Activated B cell treated with CpG ODN at 0.5 μM for 24 hours (primary cell): ENCODE measurements around the gene SLIT3. TPM values are rescaled to one million over a fixed set of nuclear protein-coding genes. Genes with fewer than 3 reads are reported as not detected.

Experiments
- ATAC-seq: fragments of 200-7000 bp; cut with Tn5 transposase; one replicate; pipeline ENCODE4 v1.10.0; 2021; ENCODE audit warnings: low read depth, mild to moderate bottlenecking, moderate library complexity
- CTCF ChIA-PET: fragments of 350-600 bp; sonication (Branson Sonifier 250); formaldehyde crosslinking; loops from one replicate; lab custom pipeline; 2021; ENCODE audit warnings: antibody characterized with exemption; lab: Charles Lee
- POLR2A ChIA-PET: fragments of 350-600 bp; sonication (Branson Sonifier 250); formaldehyde crosslinking; loops from one replicate; lab custom pipeline; 2021; ENCODE audit warnings: antibody characterized with exemption; lab: Charles Lee
- DNase-seq: peaks from one replicate; pipeline ENCODE4 v3.0.0; 2022
- H3K27ac Mint-ChIP-seq: one replicate; pipeline ENCODE4 v1.8.0; 2020; ENCODE audit warnings: mixed read lengths
- H3K27me3 Mint-ChIP-seq: one replicate; pipeline ENCODE4 v1.8.0; 2021; ENCODE audit warnings: mixed read lengths
- H3K36me3 Mint-ChIP-seq: one replicate; pipeline ENCODE4 v1.8.0; 2021; ENCODE audit warnings: low read depth, mixed read lengths
- H3K4me1 Mint-ChIP-seq: one replicate; pipeline ENCODE4 v1.8.0; 2021; ENCODE audit warnings: mixed read lengths
- H3K4me3 Mint-ChIP-seq: one replicate; pipeline ENCODE4 v1.8.0; 2020; ENCODE audit warnings: mild to moderate bottlenecking, mixed read lengths
- H3K9me3 Mint-ChIP-seq: one replicate; pipeline ENCODE4 v1.8.0; 2020; ENCODE audit warnings: mixed read lengths
- CTCF ChIP-seq: fragments of 200-600 bp; IDR thresholded peaks from one replicate; pipeline ENCODE4 v1.8.0; 2022; ENCODE audit warnings: antibody characterized with exemption, mild to moderate bottlenecking
- intact Hi-C: fragments of 100-400 bp; cut with micrococcal nuclease; formaldehyde crosslinking; loops from one replicate; pipeline ENCODE4 v1.15.1; 2024
- total RNA-seq: library from RNA; stranded (reverse); gene quantifications from 2 replicates; pipeline ENCODE4 v1.2.3, GENCODE V29; 2022

SLIT3 gene
- total RNA-seq, 1 donor from 2014 or later, result not detected

DNA sequence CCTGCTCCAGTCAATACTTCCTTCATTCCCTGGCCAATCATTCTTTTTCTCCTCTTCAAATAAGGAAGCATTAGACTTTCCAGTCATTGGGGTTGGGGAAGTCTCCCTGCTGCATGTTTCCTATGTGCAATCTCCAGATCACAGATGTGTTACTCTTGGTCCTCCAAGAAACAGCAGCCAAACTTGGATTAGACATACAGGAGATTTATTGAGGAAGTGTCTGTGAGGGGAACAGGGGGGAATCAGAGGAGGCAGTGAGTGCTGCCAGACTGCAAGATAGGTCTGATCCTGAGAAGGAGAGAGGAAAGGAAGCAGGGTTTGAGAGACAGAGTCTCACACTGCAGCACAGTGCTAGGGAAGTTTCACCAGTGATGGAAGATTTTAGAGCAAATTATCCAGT lies 40.6 kb upstream of the SLIT3 start:
- intact Hi-C loops, result no loop called here
- H3K27ac Mint-ChIP-seq, result no peak overlapping the region
- no peak overlapping the region for H3K4me3 Mint-ChIP-seq
- no peaks in the 10 kb centered on the region for H3K4me1 Mint-ChIP-seq
- ATAC-seq (no peak), DNase-seq (no peak)
- POLR2A ChIA-PET, result no interaction called here
- H3K36me3 Mint-ChIP-seq, result no peaks in the 10 kb centered on the region
- H3K9me3 Mint-ChIP-seq, result no peaks in the 10 kb centered on the region
- CTCF ChIA-PET, result no interaction called here
- H3K27me3 Mint-ChIP-seq, result no peaks in the 10 kb centered on the region
- TF ChIP-seq CTCF, result no peak

GRCh38 chr5:169339869-169340268 lies 38.9 kb upstream of the SLIT3 start:
- no peaks in the 10 kb centered on the region for H3K27me3 Mint-ChIP-seq
- ChIA-PET POLR2A (no interaction called here), CTCF (no interaction called here)
- no peaks in the 10 kb centered on the region for H3K36me3 Mint-ChIP-seq
- intact Hi-C loops, result no loop called here
- H3K4me1 Mint-ChIP-seq, result no peaks in the 10 kb centered on the region
- ATAC-seq, result no peak
- H3K4me3 Mint-ChIP-seq, result no peak overlapping the region
- TF ChIP-seq CTCF, result no peak
- no peak for DNase-seq
- no peaks in the 10 kb centered on the region for H3K9me3 Mint-ChIP-seq
- H3K27ac Mint-ChIP-seq, result no peak overlapping the region

DNA sequence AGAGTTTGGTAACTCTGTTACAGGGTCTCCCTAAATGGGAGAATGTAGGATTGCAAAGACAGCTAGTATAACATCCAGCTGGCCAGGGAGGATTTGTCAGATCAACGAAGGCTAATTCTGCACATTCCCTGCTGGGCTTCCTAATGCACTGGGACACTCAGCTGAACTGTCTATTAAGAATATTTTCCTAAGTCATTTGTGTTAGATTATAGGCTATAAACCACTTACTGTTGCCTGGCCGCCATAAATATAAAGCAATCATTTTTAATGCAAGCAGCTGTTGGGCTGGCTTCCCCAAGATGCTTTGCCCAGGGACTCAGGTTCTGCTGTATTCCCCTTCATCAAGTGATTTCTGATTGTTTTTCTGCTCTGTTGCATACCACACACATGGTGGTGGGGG lies 35.3 kb upstream of the SLIT3 start:
- TF ChIP-seq CTCF, result no peak
- H3K27me3 Mint-ChIP-seq, result no peaks in the 10 kb centered on the region
- ATAC-seq, result no peak
- H3K27ac Mint-ChIP-seq, result no peak overlapping the region
- H3K9me3 Mint-ChIP-seq, result no peaks in the 10 kb centered on the region
- no peak for DNase-seq
- no peaks in the 10 kb centered on the region for H3K4me1 Mint-ChIP-seq
- POLR2A ChIA-PET, result no interaction called here
- intact Hi-C loops, result no loop called here
- no peaks in the 10 kb centered on the region for H3K36me3 Mint-ChIP-seq
- CTCF ChIA-PET, result no interaction called here
- H3K4me3 Mint-ChIP-seq, result no peak overlapping the region

DNA sequence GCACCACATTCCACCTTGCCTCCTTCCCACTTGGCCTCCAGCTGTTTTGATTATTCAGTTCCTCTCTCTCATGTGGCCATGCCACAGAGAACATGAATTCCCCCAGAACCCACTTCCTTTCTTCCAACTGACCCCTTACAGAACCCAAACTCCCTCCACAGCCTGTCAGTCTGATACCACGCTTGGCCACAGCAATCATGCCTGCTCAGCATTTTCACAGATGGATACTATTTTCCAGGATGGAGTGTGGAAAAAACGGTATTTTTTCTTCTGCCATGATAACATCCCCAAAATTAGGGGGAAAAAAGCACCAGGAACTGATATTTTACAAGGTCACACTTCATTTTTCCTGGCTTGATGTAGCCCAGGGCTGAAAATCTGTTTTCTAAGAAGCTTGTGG lies 34.9 kb upstream of the SLIT3 start:
- intact Hi-C loops, result no loop called here
- no peak overlapping the region for H3K27ac Mint-ChIP-seq
- ChIA-PET CTCF (no interaction called here), POLR2A (no interaction called here)
- no peaks in the 10 kb centered on the region for H3K4me1 Mint-ChIP-seq
- H3K27me3 Mint-ChIP-seq, result no peaks in the 10 kb centered on the region
- DNase-seq, result no peak
- TF ChIP-seq CTCF, result no peak
- ATAC-seq, result no peak
- H3K36me3 Mint-ChIP-seq, result no peaks in the 10 kb centered on the region
- no peak overlapping the region for H3K4me3 Mint-ChIP-seq
- H3K9me3 Mint-ChIP-seq, result no peaks in the 10 kb centered on the region

GRCh38 chr5:169333518-169333917 lies 32.6 kb upstream of the SLIT3 start:
- H3K36me3 Mint-ChIP-seq, result no peaks in the 10 kb centered on the region
- no peaks in the 10 kb centered on the region for H3K27me3 Mint-ChIP-seq
- no peak overlapping the region for H3K27ac Mint-ChIP-seq
- no peaks in the 10 kb centered on the region for H3K4me1 Mint-ChIP-seq
- ChIA-PET CTCF (no interaction called here), POLR2A (no interaction called here)
- TF ChIP-seq CTCF, result no peak
- no peak for DNase-seq
- H3K4me3 Mint-ChIP-seq, result no peak overlapping the region
- ATAC-seq, result no peak
- intact Hi-C loops, result no loop called here
- no peaks in the 10 kb centered on the region for H3K9me3 Mint-ChIP-seq
